ENCODE measurements around the gene EPHA7. TPM values are rescaled to one million over a fixed set of nuclear protein-coding genes. Genes with fewer than 3 reads are reported as not detected.

Gene EPHA7
- total and polyA plus RNA-seq, 2 donors (not counting 3 experiments of a cell fraction or from before 2014, with no cell fraction given): not detected

DNA sequence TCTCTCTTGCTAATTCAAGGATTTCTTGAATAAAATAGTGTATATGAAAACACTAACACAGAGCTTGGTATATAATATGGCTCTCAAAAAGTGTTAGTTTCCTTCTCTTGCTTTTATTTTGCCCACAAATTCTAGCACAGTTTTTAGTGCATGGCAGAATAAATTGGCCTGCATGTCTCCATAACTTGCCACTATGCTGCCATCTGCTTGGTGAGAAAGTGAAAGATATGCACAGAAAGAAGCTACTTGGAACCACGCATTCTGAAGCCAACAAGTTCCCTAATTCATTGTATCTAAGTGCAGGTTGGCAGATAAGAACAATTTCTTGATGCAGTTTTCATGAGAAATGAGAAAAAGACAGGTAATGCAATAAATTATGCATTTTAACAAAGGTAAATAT lies 101.2 kb downstream of the EPHA7 start:
- TF ChIP-seq FOS (IDR thresholded peaks at IDR 0.05; ENCODE audit: borderline replicate concordance, insufficient read depth, low read length) (no peak), POLR2AphosphoS5 (IDR thresholded peaks at IDR 0.05; ENCODE audit: insufficient read depth, low read depth, low read length) (no peak), GATA2 (IDR thresholded peaks at IDR 0.05; ENCODE audit: insufficient read depth, insufficient read length, low read depth, low read length) (no peak), POLR2A (IDR thresholded peaks at IDR 0.05; ENCODE audit: low read depth, low read length) (no peak), MYC (IDR thresholded peaks at IDR 0.05; ENCODE audit: low read depth, low read length) (no peak), JUN (IDR thresholded peaks at IDR 0.05; ENCODE audit: borderline replicate concordance, insufficient read depth, insufficient read length, low read depth) (no peak), EZH2 (IDR thresholded peaks at IDR 0.05; ENCODE audit: borderline replicate concordance, low read depth, low read length, severe bottlenecking) (no peak)
- TF ChIP-seq, protein P1, sequence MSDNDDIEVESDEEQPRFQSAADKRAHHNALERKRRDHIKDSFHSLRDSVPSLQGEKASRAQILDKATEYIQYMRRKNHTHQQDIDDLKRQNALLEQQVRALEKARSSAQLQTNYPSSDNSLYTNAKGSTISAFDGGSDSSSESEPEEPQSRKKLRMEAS (IDR thresholded peaks at IDR 0.05; ENCODE audit: insufficient read depth, insufficient read length): no peak
- TF ChIP-seq, protein P2, sequence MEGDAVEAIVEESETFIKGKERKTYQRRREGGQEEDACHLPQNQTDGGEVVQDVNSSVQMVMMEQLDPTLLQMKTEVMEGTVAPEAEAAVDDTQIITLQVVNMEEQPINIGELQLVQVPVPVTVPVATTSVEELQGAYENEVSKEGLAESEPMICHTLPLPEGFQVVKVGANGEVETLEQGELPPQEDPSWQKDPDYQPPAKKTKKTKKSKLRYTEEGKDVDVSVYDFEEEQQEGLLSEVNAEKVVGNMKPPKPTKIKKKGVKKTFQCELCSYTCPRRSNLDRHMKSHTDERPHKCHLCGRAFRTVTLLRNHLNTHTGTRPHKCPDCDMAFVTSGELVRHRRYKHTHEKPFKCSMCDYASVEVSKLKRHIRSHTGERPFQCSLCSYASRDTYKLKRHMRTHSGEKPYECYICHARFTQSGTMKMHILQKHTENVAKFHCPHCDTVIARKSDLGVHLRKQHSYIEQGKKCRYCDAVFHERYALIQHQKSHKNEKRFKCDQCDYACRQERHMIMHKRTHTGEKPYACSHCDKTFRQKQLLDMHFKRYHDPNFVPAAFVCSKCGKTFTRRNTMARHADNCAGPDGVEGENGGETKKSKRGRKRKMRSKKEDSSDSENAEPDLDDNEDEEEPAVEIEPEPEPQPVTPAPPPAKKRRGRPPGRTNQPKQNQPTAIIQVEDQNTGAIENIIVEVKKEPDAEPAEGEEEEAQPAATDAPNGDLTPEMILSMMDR (IDR thresholded peaks at IDR 0.05; ENCODE audit: extremely low read depth in 1 of 2, insufficient read depth in 1 of 2, low read depth in 1 of 2, low read length in 2 of 2): no peak
- no peak overlapping the region for H3K4me2 ChIP-seq (ENCODE audit: insufficient read depth, low read length)
- no peak overlapping the region for H3K4me3 ChIP-seq (replicated peaks in 1 of 3; ENCODE audit: insufficient read depth in 1 of 3, low read depth in 1 of 3, low read length in 3 of 3)
- ChIA-PET POLR2A (no interaction called here), CTCF (interaction anchor here (1.1 kb wide), 1 partner anchor 46 kb away, joined by 3 read pairs; no protein-coding TSS in a partner anchor)
- no peaks in the 10 kb centered on the region for H3K4me1 ChIP-seq (ENCODE audit: control insufficient read depth, extremely low read depth, insufficient read depth, low read length)
- FAIRE-seq: no peak
- no TSS peak for BruUV-seq (replicated peaks)
- no peaks in the 10 kb centered on the region for H3K79me2 ChIP-seq (ENCODE audit: control insufficient read depth, insufficient read depth, low read length)
- dilution Hi-C loops (cut with MboI; ENCODE audit: extremely low pct_ligation_motif_present, low sequenced_read_pairs): no loop called here
- H3K9me1 ChIP-seq (replicated peaks; ENCODE audit: control insufficient read depth, extremely low read depth, insufficient read depth, low read length): no peaks in the 10 kb centered on the region
- no peak for DNase-seq (ENCODE audit: low read depth, low spot score)
- no peaks in the 10 kb centered on the region for H3K27me3 ChIP-seq (ENCODE audit: control insufficient read depth in 2 of 2, insufficient read depth in 2 of 2, low read length in 2 of 2)
- H3K36me3 ChIP-seq (ENCODE audit: control insufficient read depth in 2 of 2, extremely low read depth in 1 of 2, insufficient read depth in 2 of 2, low read length in 2 of 2): no peaks in the 10 kb centered on the region
- H3K9ac ChIP-seq (replicated peaks; ENCODE audit: extremely low read depth, insufficient read depth, low read length): no peak overlapping the region
- intact Hi-C loops (cut with micrococcal nuclease): no loop called here
- no peak overlapping the region for H2AFZ ChIP-seq (ENCODE audit: low read depth, low read length)
- no peaks in the 10 kb centered on the region for H4K20me1 ChIP-seq (replicated peaks; ENCODE audit: control insufficient read depth, extremely low read depth, insufficient read depth, low read length)
- no peak overlapping the region for H3K27ac ChIP-seq (ENCODE audit: insufficient read depth, low read depth, low read length)
- H3K9me3 ChIP-seq (replicated peaks; ENCODE audit: control insufficient read depth, insufficient read depth, low read length): no peaks in the 10 kb centered on the region

Data from endothelial cell of umbilical vein (primary cell).